SK-N-SH (cell line): ENCODE measurements around the gene ACAP2. TPM values are rescaled to one million over a fixed set of nuclear protein-coding genes. Genes with fewer than 3 reads are reported as not detected.
"Not testable (repeated sequence)": the region's sequence is repeated elsewhere in the genome, so short reads cannot be mapped to it uniquely, and the experiment has no call there.

Source experiments
- CTCF ChIA-PET: fragments of 300-600, 350-600 bp; formaldehyde crosslinking; extraction: SDS; loops from one replicate; lab custom pipeline; 2021; lab: Yijun Ruan, JAX
- POLR2A ChIA-PET: fragments of 350-600 bp; sonication (Branson Sonifier 250); formaldehyde crosslinking; extraction: SDS; loops from one replicate; lab custom pipeline; 2020; ENCODE audit warnings: antibody characterized with exemption, inconsistent platforms; lab: Yijun Ruan, JAX
- DNase-seq: peaks from one replicate; pipeline ENCODE4 v3.0.0; 2012
- H2AFZ ChIP-seq: fragments of 200-600 bp; sonication (generic); 2 replicates; pipeline ENCODE4 v1.8.1; 2016; ENCODE audit warnings: antibody characterized with exemption, mild to moderate bottlenecking, low read depth
- H3F3A ChIP-seq: fragments of 200-600 bp; sonication (generic); replicated peaks from 2 replicates; pipeline ENCODE3; 2016; ENCODE audit warnings: antibody characterized with exemption, mild to moderate bottlenecking; ENCODE audit not compliant: insufficient read depth
- H3K27ac ChIP-seq, 2 experiments: fragments of 200-500 bp in 1 of 2; fragments of 200-600 bp in 1 of 2; sonication (Bioruptor generic) in 1 of 2; sonication (generic), shearing (Covaris generic) in 1 of 2; 2 replicates each; pipeline versions ENCODE4 v1.5.1 to v1.6.1; 2014 to 2016; ENCODE audit warnings: low read depth in 2 of 2, inconsistent platforms in 1 of 2, low read length in 1 of 2, mild to moderate bottlenecking in 1 of 2, mixed read lengths in 1 of 2
- H3K27me3 ChIP-seq: fragments of 200-600 bp; sonication (generic), shearing (Covaris generic); 2 replicates; pipeline ENCODE4 v1.6.1; 2016; ENCODE audit warnings: mixed run types; ENCODE audit not compliant: insufficient read depth
- H3K36me3 ChIP-seq, 2 experiments: fragments of 200-500 bp in 1 of 2; fragments of 200-600 bp in 1 of 2; sonication (Bioruptor generic) in 1 of 2; sonication (generic) in 1 of 2; replicated peaks in 1 of 2; 2 replicates each; pipeline versions ENCODE3 to v1.5.1; 2014 to 2016; ENCODE audit warnings: low read length in 1 of 2, mild to moderate bottlenecking in 1 of 2; ENCODE audit not compliant: insufficient read depth in 2 of 2, control insufficient read depth in 1 of 2
- H3K4me1 ChIP-seq, 2 experiments: fragments of 200-500 bp in 1 of 2; fragments of 200-600 bp in 1 of 2; sonication (Bioruptor generic) in 1 of 2; sonication (generic), shearing (Covaris generic) in 1 of 2; 2 replicates each; pipeline versions ENCODE4 v1.5.1 to v1.6.1; 2014 to 2016; ENCODE audit warnings: low read depth in 1 of 2, low read length in 1 of 2, mixed run types in 1 of 2; ENCODE audit not compliant: insufficient read depth in 2 of 2, control insufficient read depth in 1 of 2
- H3K4me2 ChIP-seq: fragments of 200-600 bp; sonication (generic), shearing (Covaris generic); 2 replicates; pipeline ENCODE4 v1.6.1; 2017; ENCODE audit warnings: mixed run types
- H3K4me3 ChIP-seq, 2 experiments: fragments of 200-500 bp in 1 of 2; fragments of 200-600 bp in 1 of 2; sonication (Bioruptor generic) in 1 of 2; sonication (generic), shearing (Covaris generic) in 1 of 2; 2 replicates each; pipeline versions ENCODE4 v1.5.1 to v1.8.1; 2014 to 2016; ENCODE audit warnings: low read depth in 2 of 2, inconsistent platforms in 1 of 2, low read length in 1 of 2, mild to moderate bottlenecking in 1 of 2, mixed read lengths in 1 of 2, moderate library complexity in 1 of 2
- H3K79me2 ChIP-seq: fragments of 200-600 bp; sonication (generic); 2 replicates; pipeline ENCODE4 v1.8.1; 2017; ENCODE audit warnings: mild to moderate bottlenecking; ENCODE audit not compliant: insufficient read depth
- H3K9ac ChIP-seq: fragments of 200-600 bp; sonication (generic); 2 replicates; pipeline ENCODE4 v1.6.1; 2017; ENCODE audit warnings: mixed run types
- H3K9me2 ChIP-seq: fragments of 200-600 bp; sonication (generic); 2 replicates; pipeline ENCODE4 v1.6.1; 2017; ENCODE audit warnings: mixed run types
- H3K9me3 ChIP-seq: fragments of 200-600 bp; sonication (generic); 2 replicates; pipeline ENCODE4 v1.6.1; 2017; ENCODE audit warnings: mixed run types, mild to moderate bottlenecking, moderate library complexity
- H4K20me1 ChIP-seq: fragments of 200-600 bp; sonication (generic); 2 replicates; pipeline ENCODE4 v1.6.1; 2017; ENCODE audit warnings: mild to moderate bottlenecking, mixed run types; ENCODE audit not compliant: insufficient read depth
- CTCF ChIP-seq: fragments of 200-600 bp; sonication (generic); IDR thresholded peaks from 2 replicates; pipeline ENCODE4 v1.6.1; 2017; ENCODE audit warnings: antibody characterized with exemption, mild to moderate bottlenecking, moderate library complexity
- ELF1 ChIP-seq: IDR thresholded peaks from 2 replicates; pipeline ENCODE4 v1.4.0; 2012
- EZH2phosphoT487 ChIP-seq: fragments of 200-600 bp; sonication (generic); IDR thresholded peaks from 2 replicates; pipeline ENCODE4 v1.6.1; 2017; ENCODE audit warnings: low read depth, mixed run types, mild to moderate bottlenecking, antibody characterized with exemption, moderate library complexity, borderline replicate concordance
- FOSL2 ChIP-seq: IDR thresholded peaks from 2 replicates; pipeline ENCODE4 v1.4.0; 2012; ENCODE audit warnings: low read depth, mild to moderate bottlenecking, moderate library complexity, borderline replicate concordance
- GATA2 ChIP-seq: sonication (generic); formaldehyde crosslinking; IDR thresholded peaks from 2 replicates; pipeline ENCODE4 v1.5.0; 2020; ENCODE audit warnings: mild to moderate bottlenecking, missing genetic modification reagents
- IRF3 ChIP-seq: fragments of 150-350 bp; IDR thresholded peaks from 2 replicates; pipeline ENCODE4 v1.6.1; 2016; ENCODE audit warnings: mild to moderate bottlenecking, low read depth, low read length
- JUND ChIP-seq: IDR thresholded peaks from 2 replicates; pipeline ENCODE4 v1.4.0; 2012
- MXI1 ChIP-seq: IDR thresholded peaks from 2 replicates; pipeline ENCODE4 v1.6.1; 2012; ENCODE audit warnings: mild to moderate bottlenecking, low read depth, low read length, improper control_type of control experiment
- NRF1 ChIP-seq: IDR thresholded peaks from 2 replicates; pipeline ENCODE4 v1.6.1; 2012; ENCODE audit warnings: low read depth, mild to moderate bottlenecking, low read length
- POLR2AphosphoS5 ChIP-seq: IDR thresholded peaks from 2 replicates; pipeline ENCODE4 v1.6.1; 2012; ENCODE audit warnings: low read depth, low read length
- RAD21 ChIP-seq: IDR thresholded peaks from 2 replicates; pipeline ENCODE4 v1.6.1; 2012; ENCODE audit warnings: mild to moderate bottlenecking, low read length
- RCOR1 ChIP-seq: fragments of 150-350 bp; IDR thresholded peaks from 2 replicates; pipeline ENCODE4 v1.6.1; 2017; ENCODE audit warnings: antibody characterized with exemption, low read length
- REST ChIP-seq: IDR thresholded peaks from 2 replicates; pipeline ENCODE4 v1.6.1; 2012; ENCODE audit warnings: mild to moderate bottlenecking, low read depth, low read length, moderate library complexity
- RXRA ChIP-seq: IDR thresholded peaks from 2 replicates; pipeline ENCODE4 v1.4.0; 2012; ENCODE audit warnings: low read depth, mild to moderate bottlenecking, borderline replicate concordance
- SIN3A ChIP-seq: IDR thresholded peaks from 2 replicates; pipeline ENCODE4 v1.6.1; 2012; ENCODE audit warnings: low read depth, mild to moderate bottlenecking, low read length, moderate library complexity, borderline replicate concordance
- SMC3 ChIP-seq: IDR thresholded peaks from 2 replicates; pipeline ENCODE4 v1.6.1; 2012; ENCODE audit warnings: low read depth, low read length, improper control_type of control experiment
- TAF1 ChIP-seq: IDR thresholded peaks from 2 replicates; pipeline ENCODE4 v1.6.1; 2012; ENCODE audit warnings: low read depth, mild to moderate bottlenecking, low read length, moderate library complexity, borderline replicate concordance
- USF2 ChIP-seq: fragments of 150-350 bp; IDR thresholded peaks from 2 replicates; pipeline ENCODE4 v1.6.1; 2017; ENCODE audit warnings: antibody characterized with exemption, low read length, low read depth, borderline replicate concordance
- YY1 ChIP-seq: IDR thresholded peaks from 2 replicates; pipeline ENCODE4 v1.4.0; 2012; ENCODE audit warnings: low read depth, mild to moderate bottlenecking
- ZBTB33 ChIP-seq: IDR thresholded peaks from 2 replicates; pipeline ENCODE4 v1.4.0; 2012; ENCODE audit warnings: low read depth, borderline replicate concordance
- WGBS: methylation state at CpG from one replicate; pipeline ENCODE4 v1.1.6; 2017; ENCODE audit warnings: low lambda C conversion rate; 5-methylcytosine and 5-hydroxymethylcytosine counted together
- polyA plus RNA-seq, 3 experiments: library from polyadenylated mRNA; depleted of rRNA; stranded (reverse); fragments of >200 nt; gene quantifications; 2 replicates each; pipeline ENCODE4 v1.2.3, GENCODE V29; 2012

Gene ACAP2
- polyA plus RNA-seq, 1 of the 3 experiments (the other 2 are of a cell fraction) = 6.8 TPM

GRCh38 chr3:195291121-195291520, 151.7 kb downstream of the ACAP2 start:
- no peaks in the 10 kb centered on the region for H4K20me1 ChIP-seq
- TF ChIP-seq RAD21 = no peak
- TF ChIP-seq IRF3 = no peak
- TF ChIP-seq NRF1 = no peak
- no peak for TF ChIP-seq USF2
- TF ChIP-seq FOSL2 = no peak
- TF ChIP-seq REST = no peak
- TF ChIP-seq SIN3A = no peak
- no peak for TF ChIP-seq JUND
- no peak for TF ChIP-seq MXI1
- TF ChIP-seq RCOR1 = no peak
- no peak for TF ChIP-seq ZBTB33
- no peak for TF ChIP-seq EZH2phosphoT487
- no peak for TF ChIP-seq CTCF
- TF ChIP-seq ELF1 = no peak
- TF ChIP-seq RXRA = no peak
- no peak for TF ChIP-seq GATA2 (CRISPR knock-in tag)
- no peak for TF ChIP-seq SMC3
- TF ChIP-seq POLR2AphosphoS5 = no peak
- no peak for TF ChIP-seq YY1
- TF ChIP-seq TAF1 = no peak
- no peaks in the 10 kb centered on the region for H3K9me3 ChIP-seq
- H3K9ac ChIP-seq = no peak overlapping the region
- H3K4me3 ChIP-seq = no peak overlapping the region
- ChIA-PET POLR2A (no interaction called here), CTCF (interaction anchor here (1.2 to 2.5 kb wide), 3 partner anchors 20 to 231 kb away, joined by 3 to 12 read pairs (median 4); partner anchors contain the start of gene XXYLT1)
- H3K79me2 ChIP-seq = no peaks in the 10 kb centered on the region
- no peaks in the 10 kb centered on the region for H3K27me3 ChIP-seq
- no peaks in the 10 kb centered on the region for H3K9me2 ChIP-seq
- no peak overlapping the region for H2AFZ ChIP-seq
- peaks cover 0 to 9% of the 10 kb centered on the region in 2 experiments; a peak in 1 of 4 replicates for H3K4me1 ChIP-seq
- WGBS = 96% methylated on average over 1 of the region's 1 CpG
- H3K36me3 ChIP-seq = peaks cover 30 to 51% of the 10 kb centered on the region in 2 experiments
- no peak overlapping the region for H3K4me2 ChIP-seq
- H3F3A ChIP-seq = peaks cover 17% of the 10 kb centered on the region
- no peak for DNase-seq
- no peak overlapping the region for H3K27ac ChIP-seq

- H2AFZ ChIP-seq, H3K9me2 ChIP-seq, H3K27ac ChIP-seq, H3K9me3 ChIP-seq, POLR2A ChIA-PET, H4K20me1 ChIP-seq, H3K9ac ChIP-seq, DNase-seq, H3K4me2 ChIP-seq, H3K4me3 ChIP-seq, H3K79me2 ChIP-seq, H3K27me3 ChIP-seq: not testable (repeated sequence)
- Histone ChIP-seq H3K36me3 (peaks cover 28 to 49% of the 10 kb centered on the region in 2 experiments), H3K4me1 (peaks cover 0 to 13% of the 10 kb centered on the region in 2 experiments; a peak in 1 of 4 replicates), H3F3A (peaks cover 20% of the 10 kb centered on the region)
- 97% methylated on average over 5 of the region's 5 CpGs for WGBS
- CTCF ChIA-PET = interaction anchor here (1.2 to 2.5 kb wide), 3 partner anchors 19 to 231 kb away, joined by 3 to 12 read pairs (median 4); partner anchors contain the start of gene XXYLT1
Measured at GRCh38 chr3:195290643-195291042, 152.2 kb downstream of the ACAP2 start.
